ENCODE data around the gene CCDC12.
A peak's percentile ranks its signal among the peaks of the same experiment; 100 is the strongest.

The CCDC12 gene

GRCh38 chr3:46981932-46982471 lies 5.5 kb upstream of the CCDC12 start:
- Histone ChIP-seq H3K79me2 (ENCODE audit: insufficient read depth, low read length) (peaks cover 85% of the 10 kb centered on the region), H3K4me3 (ENCODE audit: low read depth in 1 of 2, low read length in 2 of 2) (peak overlapping the region in 1 of 2 experiments; percentile 41; a peak in 2 of 4 replicates)
- no peak for ATAC-seq (ENCODE audit: insufficient read depth, low read depth)

GRCh38 chr3:46979958-46980497 lies 3.5 kb upstream of the CCDC12 start:
- Histone ChIP-seq H3K4me1 (ENCODE audit: insufficient read depth, low read length) (peaks cover 68% of the 10 kb centered on the region), H4K20me1 (ENCODE audit: insufficient read depth, low read length) (peaks cover 18% of the 10 kb centered on the region), H3K36me3 (ENCODE audit: insufficient read depth, low read length) (peaks cover 6% of the 10 kb centered on the region; the same call in 1 of the 2 replicates), H3K79me2 (ENCODE audit: insufficient read depth, low read length) (peaks cover 80% of the 10 kb centered on the region), H3K9ac (ENCODE audit: low read depth, low read length) (peak overlapping the region; percentile 64), H3K9me3 (ENCODE audit: insufficient read depth, low read length, severe bottlenecking) (no peaks in the 10 kb centered on the region), H3K27me3 (ENCODE audit: insufficient read depth, low read length, poor library complexity) (no peaks in the 10 kb centered on the region), H3K4me3 (ENCODE audit: low read depth in 1 of 2, low read length in 2 of 2) (peak overlapping the region; percentile 35 to 68; a peak in 3 of 4 replicates), H2AFZ (ENCODE audit: low read depth, low read length) (peak overlapping the region; percentile 71), H3K4me2 (ENCODE audit: insufficient read depth, low read length) (peak overlapping the region; percentile 87), H3K27ac (ENCODE audit: low read length) (peak overlapping the region; percentile 77)
- DNase-seq (peak; percentile 48), ATAC-seq (ENCODE audit: insufficient read depth, low read depth) (peak; percentile 2; the same call in 2 of the 3 replicates)
- TF ChIP-seq EZH2 (IDR thresholded peaks at IDR 0.05; ENCODE audit: borderline replicate concordance, low read depth, low read length, severe bottlenecking) (no peak), CTCF (IDR thresholded peaks at IDR 0.05; ENCODE audit: borderline replicate concordance, extremely low read depth, low read length, poor library complexity, severe bottlenecking) (no peak)

More at GRCh38 chr3:46981932-46982471, 5.5 kb upstream of the CCDC12 start:
- Histone ChIP-seq H4K20me1 (ENCODE audit: insufficient read depth, low read length) (peaks cover 15% of the 10 kb centered on the region), H3K4me1 (ENCODE audit: insufficient read depth, low read length) (peaks cover 82% of the 10 kb centered on the region), H3K9me3 (ENCODE audit: insufficient read depth, low read length, severe bottlenecking) (no peaks in the 10 kb centered on the region), H3K27ac (ENCODE audit: low read length) (peak overlapping the region; percentile 58), H3K27me3 (ENCODE audit: insufficient read depth, low read length, poor library complexity) (no peaks in the 10 kb centered on the region), H2AFZ (ENCODE audit: low read depth, low read length) (no peak overlapping the region), H3K4me2 (ENCODE audit: insufficient read depth, low read length) (peak overlapping the region; percentile 50), H3K9ac (ENCODE audit: low read depth, low read length) (peak overlapping the region; percentile 32), H3K36me3 (ENCODE audit: insufficient read depth, low read length) (peaks cover 8% of the 10 kb centered on the region; the same call in 1 of the 2 replicates)
- no peak for DNase-seq
- TF ChIP-seq CTCF (IDR thresholded peaks at IDR 0.05; ENCODE audit: borderline replicate concordance, extremely low read depth, low read length, poor library complexity, severe bottlenecking): no peak
- no peak for TF ChIP-seq EZH2 (IDR thresholded peaks at IDR 0.05; ENCODE audit: borderline replicate concordance, low read depth, low read length, severe bottlenecking)

- H3K9ac ChIP-seq (ENCODE audit: low read depth, low read length): peak within 1 kb of the TSS; percentile 64
- peaks cover 22% of the 10 kb centered on the region for H4K20me1 ChIP-seq (ENCODE audit: insufficient read depth, low read length)
- peaks cover 68% of the 10 kb centered on the region for H3K4me1 ChIP-seq (ENCODE audit: insufficient read depth, low read length)
- peak within 1 kb of the TSS; percentile 85 for H2AFZ ChIP-seq (ENCODE audit: low read depth, low read length)
- H3K4me3 ChIP-seq (ENCODE audit: low read depth in 1 of 2, low read length in 2 of 2): peak within 1 kb of the TSS; percentile 35 to 68; a peak in 3 of 4 replicates
- H3K4me2 ChIP-seq (ENCODE audit: insufficient read depth, low read length): peak within 1 kb of the TSS; percentile 87
- H3K9me3 ChIP-seq (ENCODE audit: insufficient read depth, low read length, severe bottlenecking): no peaks in the 10 kb centered on the region
- DNase-seq (peak; percentile 97), ATAC-seq (ENCODE audit: insufficient read depth, low read depth) (peak; percentile 86)
- H3K27me3 ChIP-seq (ENCODE audit: insufficient read depth, low read length, poor library complexity): no peaks in the 10 kb centered on the region
- H3K27ac ChIP-seq (ENCODE audit: low read length): peak within 1 kb of the TSS; percentile 87
- H3K36me3 ChIP-seq (ENCODE audit: insufficient read depth, low read length): peaks cover 11% of the 10 kb centered on the region
- peaks cover 80% of the 10 kb centered on the region for H3K79me2 ChIP-seq (ENCODE audit: insufficient read depth, low read length)
- TF ChIP-seq CTCF (IDR thresholded peaks at IDR 0.05; ENCODE audit: borderline replicate concordance, extremely low read depth, low read length, poor library complexity, severe bottlenecking): no peak
- no peak for TF ChIP-seq EZH2 (IDR thresholded peaks at IDR 0.05; ENCODE audit: borderline replicate concordance, low read depth, low read length, severe bottlenecking)
Observed at GRCh38 chr3:46978985-46979944, 2.7 kb upstream of the CCDC12 start, which contains the start of gene NBEAL2. Gene NBEAL2, plus strand, starts transcription at chr3:46979666. Its CDS starts 196 bp downstream, at chr3:46979862.

All from DND-41 (cell line).